Measurements from ENCODE around the gene MYOCOS.

- TF ChIP-seq SREBF2 (IDR thresholded peaks at IDR 0.05): no peak
- TF ChIP-seq CHD2 (IDR thresholded peaks at IDR 0.05; ENCODE audit: low read length, partially characterized antibody): no peak
- TF ChIP-seq CTCF (IDR thresholded peaks at IDR 0.05): no peak
- no peak for TF ChIP-seq EP300 (IDR thresholded peaks at IDR 0.05)
- TF ChIP-seq MAZ (IDR thresholded peaks at IDR 0.05; ENCODE audit: borderline replicate concordance, low read depth, low read length): no peak
- no peak for TF ChIP-seq HOXB13 (CRISPR knock-in tag; IDR thresholded peaks at IDR 0.05; ENCODE audit: low read depth)
- TF ChIP-seq HMGXB4 (CRISPR knock-in tag; IDR thresholded peaks at IDR 0.05; ENCODE audit: borderline replicate concordance): no peak
- no peak for TF ChIP-seq MAX (IDR thresholded peaks at IDR 0.05)
- TF ChIP-seq JUNB (IDR thresholded peaks at IDR 0.05): no peak
- no peak for TF ChIP-seq POLR2A (IDR thresholded peaks at IDR 0.05; ENCODE audit: low read length)
- no peak for TF ChIP-seq SMC3 (IDR thresholded peaks at IDR 0.05)
- TF ChIP-seq RARB (CRISPR knock-in tag; IDR thresholded peaks at IDR 0.05): no peak
- TF ChIP-seq REST (IDR thresholded peaks at IDR 0.05): no peak
- no peak for TF ChIP-seq RAD21 (conservative IDR thresholded peaks at IDR 0.05 in 1 of 2, IDR thresholded peaks at IDR 0.05 in 1 of 2)
Measured at GRCh38 chr1:171588230-171588629, 33.8 kb upstream of the MYOCOS start.

Measured in A549 (cell line).